ENCODE results near the gene BCAS1.

BCAS1 gene

GRCh38 chr20:53981130-53981529, 89.3 kb downstream of the BCAS1 start:
- Histone ChIP-seq H2BK5ac (ENCODE audit: low read depth, low read length, poor library complexity) (no peak overlapping the region), H3K36me3 (ENCODE audit: control insufficient read depth in 1 of 2, insufficient read depth in 2 of 2, low read length in 2 of 2) (no peaks in the 10 kb centered on the region), H3K4me2 (ENCODE audit: low read length) (no peak overlapping the region), H2AK5ac (ENCODE audit: low read length) (no peak overlapping the region), H3K18ac (ENCODE audit: low read length) (no peak overlapping the region), H2AFZ (ENCODE audit: insufficient read depth, low read length, poor library complexity) (no peak overlapping the region), H2BK120ac (ENCODE audit: insufficient read depth, low read length, poor library complexity) (no peak overlapping the region), H3K14ac (ENCODE audit: low read length) (no peak overlapping the region), H3K4me3 (ENCODE audit: low read depth, low read length) (no peak overlapping the region), H3K9ac (ENCODE audit: low read length) (no peak overlapping the region), H4K8ac (ENCODE audit: low read depth, low read length) (no peak overlapping the region), H3K4ac (ENCODE audit: low read depth, low read length) (no peak overlapping the region), H4K12ac (ENCODE audit: low read depth, low read length) (no peak overlapping the region), H3K9me3 (ENCODE audit: insufficient read depth, low read depth, low read length) (no peaks in the 10 kb centered on the region), H3K27me3 (ENCODE audit: insufficient read depth, low read length) (no peaks in the 10 kb centered on the region), H3K23ac (ENCODE audit: low read length) (no peak overlapping the region), H3K79me1 (ENCODE audit: low read length) (no peaks in the 10 kb centered on the region), H3K79me2 (ENCODE audit: control insufficient read depth, insufficient read depth, low read length, poor library complexity) (peaks cover 1% of the 10 kb centered on the region), H3K27ac (ENCODE audit: low read depth, low read length) (no peak overlapping the region), H2BK12ac (ENCODE audit: low read length) (no peak overlapping the region), H4K91ac (ENCODE audit: low read depth, low read length) (no peak overlapping the region), H3K4me1 (ENCODE audit: control insufficient read depth in 1 of 2, insufficient read depth in 2 of 2, low read length in 2 of 2) (no peaks in the 10 kb centered on the region)
- no peak for DNase-seq
- WGBS (ENCODE audit: extremely low coverage, insufficient coverage, insufficient read length): no CpG with 5 or more reads among the region's 5 CpGs

- peaks cover 1% of the 10 kb centered on the region for H3K79me2 ChIP-seq (ENCODE audit: control insufficient read depth, insufficient read depth, low read length, poor library complexity)
- H3K4me1 ChIP-seq (ENCODE audit: control insufficient read depth in 1 of 2, insufficient read depth in 2 of 2, low read length in 2 of 2): no peaks in the 10 kb centered on the region
- WGBS (ENCODE audit: extremely low coverage, insufficient coverage, insufficient read length): no CpG with 5 or more reads among the region's 4 CpGs
- H3K79me1 ChIP-seq (ENCODE audit: low read length): no peaks in the 10 kb centered on the region
- H2BK5ac ChIP-seq (ENCODE audit: low read depth, low read length, poor library complexity): no peak overlapping the region
- no peaks in the 10 kb centered on the region for H3K36me3 ChIP-seq (ENCODE audit: control insufficient read depth in 1 of 2, insufficient read depth in 2 of 2, low read length in 2 of 2)
- H3K14ac ChIP-seq (ENCODE audit: low read length): no peak overlapping the region
- no peak overlapping the region for H3K18ac ChIP-seq (ENCODE audit: low read length)
- no peak overlapping the region for H3K4ac ChIP-seq (ENCODE audit: low read depth, low read length)
- no peak overlapping the region for H3K4me2 ChIP-seq (ENCODE audit: low read length)
- no peak overlapping the region for H3K23ac ChIP-seq (ENCODE audit: low read length)
- H3K27ac ChIP-seq (ENCODE audit: low read depth, low read length): no peak overlapping the region
- H2AFZ ChIP-seq (ENCODE audit: insufficient read depth, low read length, poor library complexity): no peak overlapping the region
- H3K9me3 ChIP-seq (ENCODE audit: insufficient read depth, low read depth, low read length): no peaks in the 10 kb centered on the region
- H4K91ac ChIP-seq (ENCODE audit: low read depth, low read length): no peak overlapping the region
- no peak for DNase-seq
- H3K4me3 ChIP-seq (ENCODE audit: low read depth, low read length): no peak overlapping the region
- H3K27me3 ChIP-seq (ENCODE audit: insufficient read depth, low read length): no peaks in the 10 kb centered on the region
- H4K12ac ChIP-seq (ENCODE audit: low read depth, low read length): no peak overlapping the region
- no peak overlapping the region for H4K8ac ChIP-seq (ENCODE audit: low read depth, low read length)
- H2AK5ac ChIP-seq (ENCODE audit: low read length): no peak overlapping the region
- H2BK120ac ChIP-seq (ENCODE audit: insufficient read depth, low read length, poor library complexity): no peak overlapping the region
- H3K9ac ChIP-seq (ENCODE audit: low read length): no peak overlapping the region
- H2BK12ac ChIP-seq (ENCODE audit: low read length): no peak overlapping the region
Measured at GRCh38 chr20:53980031-53980465, 90.3 kb downstream of the BCAS1 start.

- Histone ChIP-seq H2BK120ac (ENCODE audit: insufficient read depth, low read length, poor library complexity) (no peak overlapping the region), H3K27me3 (ENCODE audit: insufficient read depth, low read length) (no peaks in the 10 kb centered on the region), H3K27ac (ENCODE audit: low read depth, low read length) (no peak overlapping the region), H3K36me3 (ENCODE audit: control insufficient read depth in 1 of 2, insufficient read depth in 2 of 2, low read length in 2 of 2) (no peaks in the 10 kb centered on the region), H3K14ac (ENCODE audit: low read length) (no peak overlapping the region), H3K4me1 (ENCODE audit: control insufficient read depth in 1 of 2, insufficient read depth in 2 of 2, low read length in 2 of 2) (no peaks in the 10 kb centered on the region), H3K79me1 (ENCODE audit: low read length) (no peaks in the 10 kb centered on the region), H4K91ac (ENCODE audit: low read depth, low read length) (no peak overlapping the region), H2BK5ac (ENCODE audit: low read depth, low read length, poor library complexity) (no peak overlapping the region), H2BK12ac (ENCODE audit: low read length) (no peak overlapping the region), H3K9ac (ENCODE audit: low read length) (no peak overlapping the region), H3K9me3 (ENCODE audit: insufficient read depth, low read depth, low read length) (no peaks in the 10 kb centered on the region), H4K12ac (ENCODE audit: low read depth, low read length) (no peak overlapping the region), H2AK5ac (ENCODE audit: low read length) (no peak overlapping the region), H2AFZ (ENCODE audit: insufficient read depth, low read length, poor library complexity) (no peak overlapping the region), H3K18ac (ENCODE audit: low read length) (no peak overlapping the region), H4K8ac (ENCODE audit: low read depth, low read length) (no peak overlapping the region), H3K4me2 (ENCODE audit: low read length) (no peak overlapping the region), H3K23ac (ENCODE audit: low read length) (no peak overlapping the region), H3K79me2 (ENCODE audit: control insufficient read depth, insufficient read depth, low read length, poor library complexity) (peaks cover 1% of the 10 kb centered on the region), H3K4me3 (ENCODE audit: low read depth, low read length) (no peak overlapping the region), H3K4ac (ENCODE audit: low read depth, low read length) (no peak overlapping the region)
- DNase-seq: no peak
Measured at GRCh38 chr20:53978497-53978896, 91.9 kb downstream of the BCAS1 start.

- H2AFZ ChIP-seq (ENCODE audit: insufficient read depth, low read length, poor library complexity): no peak overlapping the region
- no peaks in the 10 kb centered on the region for H3K36me3 ChIP-seq (ENCODE audit: control insufficient read depth in 1 of 2, insufficient read depth in 2 of 2, low read length in 2 of 2)
- H2BK120ac ChIP-seq (ENCODE audit: insufficient read depth, low read length, poor library complexity): no peak overlapping the region
- no peak overlapping the region for H3K4me2 ChIP-seq (ENCODE audit: low read length)
- H3K4me3 ChIP-seq (ENCODE audit: low read depth, low read length): no peak overlapping the region
- H3K27me3 ChIP-seq (ENCODE audit: insufficient read depth, low read length): no peaks in the 10 kb centered on the region
- H3K27ac ChIP-seq (ENCODE audit: low read depth, low read length): no peak overlapping the region
- H2AK5ac ChIP-seq (ENCODE audit: low read length): no peak overlapping the region
- no peak overlapping the region for H4K8ac ChIP-seq (ENCODE audit: low read depth, low read length)
- H3K14ac ChIP-seq (ENCODE audit: low read length): no peak overlapping the region
- H2BK5ac ChIP-seq (ENCODE audit: low read depth, low read length, poor library complexity): no peak overlapping the region
- H3K79me2 ChIP-seq (ENCODE audit: control insufficient read depth, insufficient read depth, low read length, poor library complexity): no peaks in the 10 kb centered on the region
- H3K18ac ChIP-seq (ENCODE audit: low read length): no peak overlapping the region
- H4K91ac ChIP-seq (ENCODE audit: low read depth, low read length): no peak overlapping the region
- H3K9me3 ChIP-seq (ENCODE audit: insufficient read depth, low read depth, low read length): no peaks in the 10 kb centered on the region
- no peaks in the 10 kb centered on the region for H3K4me1 ChIP-seq (ENCODE audit: control insufficient read depth in 1 of 2, insufficient read depth in 2 of 2, low read length in 2 of 2)
- H3K79me1 ChIP-seq (ENCODE audit: low read length): no peaks in the 10 kb centered on the region
- H3K4ac ChIP-seq (ENCODE audit: low read depth, low read length): no peak overlapping the region
- no peak for DNase-seq
- no peak overlapping the region for H3K23ac ChIP-seq (ENCODE audit: low read length)
- WGBS (ENCODE audit: extremely low coverage, insufficient coverage, insufficient read length): no CpG with 5 or more reads among the region's 1 CpG
- H2BK12ac ChIP-seq (ENCODE audit: low read length): no peak overlapping the region
- no peak overlapping the region for H3K9ac ChIP-seq (ENCODE audit: low read length)
- no peak overlapping the region for H4K12ac ChIP-seq (ENCODE audit: low read depth, low read length)
Measured at GRCh38 chr20:53977391-53977790, 93.0 kb downstream of the BCAS1 start.

Data from trophoblast cell (in vitro differentiated cells and primary cell).